Lung microvascular endothelial cell (primary cell): Measurements from ENCODE around the gene UBQLN4. TPM values are rescaled to one million over a fixed set of nuclear protein-coding genes. Genes with fewer than 3 reads are reported as not detected.

Experiments
- DNase-seq, 2 donors: peaks; one replicate each; pipeline versions ENCODE4 v3.0.0 to v3.0.0-alpha.2; 2010; ENCODE audit warnings: low read depth in 2 of 2
- total RNA-seq: library from RNA; depleted of rRNA; stranded (reverse); fragments of >200 nt; gene quantifications from 2 replicates; pipeline ENCODE4 v1.2.1, GENCODE V29; 2014

Gene UBQLN4
- 9.8 and 12.1 TPM in 2 replicates for total RNA-seq

DNA sequence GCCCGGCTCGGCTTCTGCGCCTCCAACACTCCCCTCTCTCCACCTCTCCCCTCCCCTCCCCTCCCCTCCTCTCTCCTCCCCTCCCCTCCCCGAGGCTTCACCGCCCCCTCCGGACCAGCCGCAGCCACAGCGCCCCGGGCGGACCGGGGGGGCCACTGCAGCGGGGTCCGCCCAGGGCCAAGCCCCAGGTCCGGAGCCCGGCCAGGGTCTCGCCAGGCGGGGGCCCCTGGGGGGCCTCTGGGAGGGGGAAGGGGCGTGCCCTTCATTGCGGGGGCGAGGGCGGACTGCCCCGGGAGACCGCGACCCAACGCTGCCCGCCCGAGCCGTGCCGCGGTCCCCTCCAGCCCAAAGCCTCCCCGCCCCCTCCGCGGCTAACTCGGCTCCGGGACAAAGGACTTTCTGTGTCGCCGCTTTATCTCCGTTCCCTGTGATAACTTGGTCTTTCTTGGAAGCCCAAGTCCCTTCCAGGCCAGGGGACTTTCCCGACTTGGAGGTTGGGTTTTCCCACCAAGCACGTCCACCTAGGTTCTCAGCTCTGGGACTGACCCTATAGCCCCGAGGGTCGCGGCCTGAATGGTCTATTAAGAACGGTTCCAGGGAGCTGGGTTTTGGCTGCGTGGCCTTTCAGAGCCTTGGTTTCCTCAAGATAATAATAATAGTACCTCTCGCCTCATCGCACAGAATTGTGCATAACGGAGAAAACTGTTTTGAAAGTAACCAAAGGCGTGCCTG lies at the start of gene UBQLN4:
Gene UBQLN4, minus strand, starts transcription at position 31 of the 732 bp plus-strand sequence. CDS start 97 bp downstream, outside the sequence.
- DNase-seq, result peak; percentile 89 to 94

DNA sequence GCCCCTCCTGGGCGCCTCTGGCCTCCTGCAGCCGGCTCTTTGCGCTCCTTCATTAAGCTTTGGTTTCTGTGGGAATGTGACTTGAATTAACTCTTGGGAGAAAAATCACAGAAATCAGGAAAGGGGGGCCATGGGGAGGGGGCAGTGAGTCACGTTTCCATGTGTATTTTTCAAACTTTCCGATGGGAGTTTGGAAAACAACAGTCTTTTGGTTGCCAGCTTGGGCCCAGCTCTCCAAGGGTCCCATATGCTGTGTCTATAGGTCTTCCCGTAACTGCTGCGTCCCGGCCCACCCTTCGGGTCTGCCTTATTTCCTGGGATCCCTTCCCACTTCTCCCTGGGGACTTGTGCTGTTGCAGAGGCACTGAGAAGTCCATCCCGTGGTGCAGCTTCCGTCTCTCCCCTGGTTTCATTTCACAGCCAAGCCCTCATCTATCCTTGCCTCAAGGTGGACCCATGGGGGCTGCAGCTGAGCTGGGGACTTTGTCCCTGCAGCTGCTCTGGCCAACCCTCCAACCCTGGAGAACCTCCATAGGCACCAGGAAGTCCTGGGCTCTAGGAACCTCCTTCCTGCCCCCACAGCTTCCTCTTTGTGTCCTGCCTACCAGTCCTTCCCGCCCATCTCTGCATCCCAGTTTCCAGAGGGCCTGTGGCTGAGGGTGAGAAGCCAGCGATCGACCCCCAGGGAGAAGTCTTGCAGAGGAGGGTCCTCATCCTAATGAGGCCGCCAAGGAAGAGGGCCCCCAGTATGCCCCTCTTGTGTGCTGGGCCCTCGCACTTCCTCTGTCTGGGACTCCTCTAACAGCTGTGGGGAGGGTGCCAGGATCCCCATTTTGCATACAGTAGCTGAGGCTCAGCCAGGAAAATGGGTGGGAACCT lies 49.3 kb upstream of the UBQLN4 start:
- peak; percentile 83 to 85 for DNase-seq

DNA sequence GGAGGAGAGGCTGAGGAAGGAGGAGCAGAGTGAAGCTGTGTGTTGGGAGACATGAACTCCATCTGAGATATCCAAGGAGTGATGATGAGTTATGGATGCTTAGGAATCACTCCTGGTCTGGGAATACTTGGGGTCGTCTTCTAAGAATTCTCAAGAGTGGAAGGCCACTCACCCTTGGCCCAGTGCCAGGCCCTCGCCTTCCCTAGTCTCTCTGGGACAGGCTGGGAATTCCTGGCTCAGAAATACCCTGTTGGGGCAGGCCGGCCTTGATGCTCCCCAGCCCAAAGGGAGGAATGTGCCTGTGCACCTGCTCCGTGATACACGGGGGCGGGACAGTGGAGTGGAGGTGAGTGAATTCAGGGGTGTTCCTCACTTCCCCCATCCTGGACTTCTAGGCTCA lies 48.3 kb upstream of the UBQLN4 start:
- peak in 1 of 2 donors; percentile 40 for DNase-seq

DNA sequence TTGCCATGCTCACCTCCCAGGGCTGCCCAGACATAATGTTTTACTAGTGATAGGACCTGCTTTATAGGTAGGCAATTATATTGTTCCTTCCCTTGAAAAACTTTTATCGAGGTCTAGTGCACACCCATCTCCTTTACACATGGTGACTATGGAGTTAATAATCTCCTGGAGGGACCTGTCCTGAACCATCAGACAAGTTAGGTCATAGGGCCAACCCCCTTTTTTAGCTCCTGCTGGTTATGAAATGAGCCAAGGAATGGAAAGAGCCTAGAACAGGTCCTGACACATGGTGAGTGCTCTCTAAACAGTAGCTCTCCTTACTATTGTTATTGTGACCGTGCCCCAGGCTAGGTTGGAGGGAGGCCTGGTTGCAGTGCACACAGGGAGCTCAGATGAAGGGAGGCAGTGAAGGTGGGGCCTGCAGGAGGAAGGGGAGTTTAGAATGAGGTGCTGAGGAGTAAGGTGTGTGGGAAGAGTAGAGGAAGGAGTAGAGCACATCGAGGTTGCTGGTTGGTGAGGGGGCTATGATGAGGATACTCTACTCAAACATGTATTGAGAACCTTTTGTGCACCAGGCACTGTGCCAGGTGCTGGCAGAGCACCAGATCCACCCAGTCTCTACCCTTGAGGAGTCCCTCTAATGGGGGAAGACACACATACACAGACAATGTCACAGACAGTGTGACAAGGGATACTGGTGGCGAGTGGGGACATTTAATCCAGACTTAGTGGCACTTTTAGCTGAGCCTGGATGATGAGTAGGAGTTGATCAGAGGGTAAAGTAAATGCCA lies 46.8 kb upstream of the UBQLN4 start:
- DNase-seq, result no peak

DNA sequence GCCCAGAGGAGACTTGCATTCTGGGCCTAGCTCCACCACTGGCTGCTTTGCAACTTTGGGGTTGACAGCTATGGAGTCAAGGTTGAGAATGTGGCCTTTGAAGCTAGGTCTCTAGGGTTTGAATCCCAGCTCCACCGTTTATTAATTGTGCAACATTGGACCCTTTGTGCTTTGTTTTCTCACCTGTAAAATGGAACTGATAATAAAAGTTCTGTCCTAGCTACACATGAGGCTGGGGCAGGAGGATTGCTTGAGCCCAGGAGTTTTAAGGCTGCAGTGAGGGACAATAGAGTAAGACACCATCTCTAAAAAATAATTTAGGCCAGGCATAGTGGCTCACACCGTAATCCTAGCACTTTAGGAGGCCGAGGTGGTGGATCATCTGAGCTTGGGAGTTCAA lies 45.7 kb upstream of the UBQLN4 start:
- no peak for DNase-seq

DNA sequence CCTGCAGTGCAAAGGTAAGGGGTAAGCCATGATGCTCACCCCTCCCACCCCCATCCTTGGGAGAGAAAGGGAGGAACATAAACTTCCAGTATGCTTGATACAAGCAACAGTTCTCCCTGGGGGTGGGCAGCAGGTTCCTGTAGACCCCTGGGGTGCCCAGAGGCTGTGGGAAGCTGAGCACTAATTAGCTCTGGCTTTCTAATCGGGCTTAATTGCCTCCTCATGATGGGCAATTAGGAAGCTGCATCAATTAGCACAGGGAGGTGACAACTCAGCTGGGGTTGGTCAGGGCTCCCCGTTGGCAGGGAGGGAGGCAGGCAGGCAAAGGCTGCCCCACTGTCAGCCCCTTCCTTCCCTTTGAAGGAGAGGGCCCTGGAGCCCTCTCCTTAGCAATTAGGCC lies 45.2 kb upstream of the UBQLN4 start:
- DNase-seq, result no peak

DNA sequence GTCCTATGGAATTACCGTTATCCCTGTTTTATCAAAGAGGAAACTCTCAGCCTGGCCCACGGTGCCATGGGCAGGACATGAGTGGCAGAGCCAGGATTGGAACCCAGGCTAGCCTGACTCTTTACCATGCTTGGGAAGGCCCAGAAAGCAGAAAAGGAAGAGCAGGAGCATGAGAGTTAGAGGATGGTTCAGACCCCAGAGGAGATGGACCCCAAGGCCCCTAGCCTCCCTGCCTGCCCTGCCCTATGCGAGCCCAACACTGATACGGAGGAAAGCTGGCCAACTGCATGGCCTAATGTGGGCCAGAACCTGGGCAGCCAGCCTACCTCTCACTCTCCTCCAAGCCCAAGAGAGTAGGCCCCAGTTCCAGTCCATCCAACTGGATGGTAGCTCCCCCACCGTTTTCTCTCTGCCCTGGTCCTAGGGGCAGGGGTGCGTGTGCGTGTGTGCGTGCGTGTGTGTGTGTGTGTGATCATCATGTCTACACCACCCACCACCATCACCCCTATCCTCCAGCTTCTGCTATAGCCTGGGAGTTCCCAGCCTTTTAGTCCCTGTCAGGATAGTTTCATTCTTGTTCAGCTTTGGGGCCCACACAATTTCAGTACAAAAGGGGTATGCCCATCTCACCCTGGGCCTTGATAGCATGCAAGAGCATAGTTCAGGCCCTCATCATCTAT lies 44.0 kb upstream of the UBQLN4 start:
- DNase-seq, result no peak

DNA sequence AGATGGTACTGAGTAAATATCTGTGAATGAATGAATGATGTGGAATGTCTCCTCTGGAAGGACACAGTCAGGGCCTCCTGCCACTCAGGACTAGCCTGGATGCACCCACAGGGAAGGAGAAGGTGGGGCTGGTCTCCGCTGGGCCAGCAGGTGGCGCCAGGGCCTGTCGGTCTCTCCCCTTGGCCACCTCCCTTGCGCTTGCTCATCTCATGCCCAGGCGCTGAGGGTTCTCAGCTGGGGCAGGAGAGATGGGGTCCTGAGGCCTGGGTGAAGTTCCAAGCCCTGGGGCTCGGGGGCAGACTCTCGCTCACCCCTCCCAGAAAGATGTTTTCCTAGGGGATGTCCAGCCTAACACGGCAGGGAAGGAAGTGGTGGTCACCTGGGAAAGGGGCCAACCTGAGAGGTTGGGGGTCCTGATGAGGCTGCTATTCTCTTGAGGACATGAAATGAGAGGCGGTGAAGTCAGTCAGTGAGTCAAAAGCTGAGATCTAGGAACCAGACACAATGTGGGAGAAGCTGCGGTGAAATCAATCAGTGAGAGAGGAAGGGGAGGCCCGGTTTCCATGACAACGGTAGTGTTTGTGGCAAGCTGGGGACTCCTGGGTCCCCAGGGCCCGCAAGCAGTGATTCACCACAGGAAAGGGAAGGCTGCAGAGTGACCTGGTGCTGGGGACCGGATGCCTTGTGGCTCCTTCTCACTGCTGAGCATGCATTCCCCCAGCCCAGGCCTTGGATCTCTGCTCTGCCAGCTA lies 43.2 kb upstream of the UBQLN4 start:
- peak; percentile 90 to 97 for DNase-seq

DNA sequence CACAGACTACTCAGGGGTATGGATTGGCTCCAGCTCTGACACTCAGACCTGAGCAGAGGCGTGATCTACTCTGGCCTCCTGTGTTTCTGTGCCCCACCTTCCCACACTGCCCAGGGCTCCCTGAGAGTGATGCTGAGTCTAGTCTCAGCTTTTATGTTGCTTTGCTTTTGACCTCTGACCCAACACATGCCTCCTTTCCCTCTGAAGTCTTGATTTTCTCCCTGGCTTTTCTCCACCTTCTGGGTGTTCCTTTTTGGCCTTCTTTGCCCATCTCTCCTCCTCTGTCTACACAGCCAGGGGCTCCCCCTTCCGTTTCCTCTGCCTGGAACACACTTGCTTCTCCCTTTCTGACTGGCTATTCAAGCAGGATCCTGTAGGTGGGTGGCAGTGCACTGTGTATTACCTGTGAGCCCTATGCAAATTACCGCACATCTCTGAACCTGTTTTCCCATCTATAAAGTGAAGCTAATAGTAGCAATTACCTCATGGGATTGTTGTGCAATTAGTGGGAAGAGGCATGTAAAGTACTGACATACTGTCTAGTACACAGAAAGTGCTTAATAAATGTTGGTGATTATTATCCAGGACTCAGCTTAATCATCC lies 42.4 kb upstream of the UBQLN4 start:
- no peak for DNase-seq

DNA sequence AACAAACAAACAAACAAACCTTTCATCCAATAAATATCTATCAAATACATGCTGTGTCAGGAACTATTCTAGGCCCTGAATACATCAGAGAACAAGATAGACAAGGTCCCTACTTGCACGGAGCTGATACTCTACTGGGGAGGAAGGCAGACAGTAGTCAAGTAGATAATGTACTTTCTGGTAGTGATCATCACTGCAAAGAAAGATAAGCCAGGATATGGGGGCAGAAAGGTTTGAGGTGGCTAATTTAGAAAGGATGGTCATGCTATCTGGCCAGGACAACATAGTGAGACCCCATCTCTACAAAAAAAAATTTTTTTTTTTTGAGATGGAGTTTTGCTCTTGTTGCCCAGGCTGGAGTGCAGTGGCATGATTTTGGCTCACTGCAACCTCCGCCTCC lies 38.0 kb upstream of the UBQLN4 start:
- no peak for DNase-seq

DNA sequence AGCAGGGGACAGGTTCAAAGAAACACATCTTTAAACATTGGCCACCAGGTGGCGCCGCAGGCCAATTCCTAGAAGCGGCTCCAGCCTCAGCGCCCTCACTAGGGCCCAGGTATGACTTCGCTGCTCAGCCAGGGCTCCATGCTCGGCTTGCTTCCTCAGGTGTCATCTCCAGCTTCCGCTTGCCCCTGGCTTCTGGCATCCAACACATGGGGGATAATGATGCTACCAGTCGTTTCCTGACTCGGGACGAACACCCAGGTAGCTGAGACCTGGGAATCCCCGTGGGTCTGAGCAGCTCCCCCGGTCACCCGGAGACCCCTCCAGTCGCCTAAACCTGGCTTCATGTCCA lies 37.2 kb upstream of the UBQLN4 start:
- peak; percentile 82 to 86 for DNase-seq

DNA sequence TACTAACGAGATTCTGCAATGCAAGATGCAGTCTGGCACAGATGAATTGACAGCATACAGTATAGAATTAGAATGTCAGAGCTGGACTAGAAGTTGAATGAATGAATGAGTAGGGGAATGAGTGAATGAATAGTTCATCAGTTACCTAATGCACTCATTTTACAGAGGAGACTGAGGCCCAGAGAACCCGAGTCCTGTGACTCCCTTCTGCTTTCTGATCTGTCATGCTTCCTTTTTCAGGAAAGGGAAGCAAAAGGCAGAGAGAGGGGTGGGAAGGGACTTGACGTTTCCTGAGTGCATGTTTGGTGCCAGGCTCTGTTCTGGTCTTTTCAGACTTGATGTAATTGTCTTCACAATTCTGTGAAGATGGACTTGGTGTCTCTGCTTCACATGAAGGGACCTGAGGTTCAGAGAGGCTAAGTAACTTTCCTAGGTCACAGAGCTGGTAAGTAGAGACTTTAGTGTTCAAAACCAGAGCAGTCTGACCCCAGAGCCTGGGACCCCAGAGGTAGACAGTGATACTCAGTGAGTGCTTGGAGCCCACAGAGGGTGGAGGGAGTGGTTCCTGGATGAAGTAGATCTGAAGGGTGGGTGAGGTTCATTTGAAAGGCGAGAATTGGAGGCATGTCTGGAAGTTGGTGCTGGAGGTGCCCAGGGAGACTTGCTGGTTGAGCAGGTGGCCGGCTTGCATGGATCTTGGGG lies 36.7 kb upstream of the UBQLN4 start:
- DNase-seq, result no peak

DNA sequence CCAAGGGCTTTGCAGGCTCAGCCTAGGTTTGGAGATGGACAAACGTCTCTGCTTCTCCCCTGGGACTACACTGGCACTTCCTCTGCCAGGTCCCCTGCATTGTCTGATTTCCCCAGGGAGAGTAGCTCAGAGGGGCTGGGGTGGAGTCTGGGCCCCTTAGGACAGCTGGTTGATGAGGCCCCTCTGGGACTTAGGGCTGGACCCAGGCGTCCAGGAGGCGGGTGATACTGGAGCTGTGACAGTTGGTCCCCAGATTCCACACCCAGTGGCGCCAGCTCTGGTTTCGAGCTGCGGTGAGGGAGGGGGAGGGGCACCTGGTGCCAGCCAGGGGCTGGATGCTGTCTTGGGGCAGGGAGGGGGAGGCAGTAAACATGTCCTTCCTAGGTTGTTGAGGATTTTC lies 36.1 kb upstream of the UBQLN4 start:
- no peak for DNase-seq

DNA sequence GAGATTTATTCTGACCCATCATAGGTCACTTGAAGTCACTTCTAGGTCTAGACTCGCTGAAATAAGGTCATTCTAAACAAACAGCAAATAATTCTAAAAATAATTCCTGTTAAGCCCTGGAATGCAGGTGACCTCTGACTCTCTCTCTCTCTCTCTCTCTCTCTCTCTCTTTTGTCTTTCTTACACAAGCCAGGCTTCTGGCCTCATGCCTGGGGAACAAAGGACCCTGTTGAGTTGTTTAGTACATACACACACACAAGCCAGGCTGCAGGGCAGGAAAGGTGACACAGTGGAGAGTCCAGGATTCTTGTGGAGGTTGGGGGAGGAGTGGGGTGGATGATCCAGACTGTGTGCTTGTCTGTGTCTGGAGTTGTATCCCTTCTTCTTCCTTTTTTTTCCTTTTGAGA lies 32.7 kb upstream of the UBQLN4 start:
- DNase-seq, result peak; percentile 76 to 78

DNA sequence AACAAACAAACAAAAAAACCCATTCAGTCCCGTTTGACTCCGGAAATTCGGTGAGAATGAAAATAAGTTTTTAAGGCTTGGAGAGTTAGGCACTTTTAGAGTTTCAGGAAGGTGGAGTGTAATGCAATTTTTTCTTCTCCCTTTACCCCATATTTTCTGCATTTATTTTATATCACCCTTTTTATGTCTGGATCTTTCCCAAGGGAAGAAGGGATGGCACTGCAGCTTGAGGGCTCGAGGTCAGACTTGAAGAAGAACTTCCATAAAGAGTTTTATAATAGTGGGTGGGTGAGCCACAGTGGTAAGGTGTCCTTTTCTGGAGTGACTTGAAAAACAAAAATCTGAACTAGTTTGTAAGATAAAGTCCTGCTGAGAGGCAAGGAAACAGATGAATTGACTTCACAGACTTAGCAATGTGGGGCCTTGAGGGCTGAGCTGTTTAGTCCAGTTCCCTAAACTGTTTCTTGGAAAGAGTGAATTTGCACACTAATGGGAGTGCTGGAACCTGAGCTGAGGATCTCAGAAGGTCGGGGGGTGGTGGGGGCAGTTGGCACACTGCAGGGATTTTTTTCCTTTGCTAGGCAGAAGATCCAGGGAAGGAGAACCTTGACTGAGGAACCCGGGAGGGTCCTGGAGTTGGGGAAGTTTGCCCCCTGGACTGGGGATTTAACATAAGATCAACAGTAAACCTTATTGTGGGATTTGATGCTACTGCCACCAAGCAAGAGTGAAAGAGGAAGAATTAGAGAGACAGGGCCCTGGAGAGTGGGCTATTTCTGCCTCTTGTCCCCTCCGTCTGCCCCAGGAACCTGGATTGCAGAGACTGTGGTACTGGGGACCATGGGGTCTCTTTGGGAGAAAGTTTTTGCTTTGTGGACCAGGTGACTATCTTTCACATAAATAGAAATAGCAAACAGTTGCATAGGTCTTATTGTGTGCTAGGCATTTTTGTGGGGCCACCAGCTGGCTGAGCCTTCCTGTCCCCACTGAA lies 30.5 kb upstream of the UBQLN4 start:
- DNase-seq, result no peak

DNA sequence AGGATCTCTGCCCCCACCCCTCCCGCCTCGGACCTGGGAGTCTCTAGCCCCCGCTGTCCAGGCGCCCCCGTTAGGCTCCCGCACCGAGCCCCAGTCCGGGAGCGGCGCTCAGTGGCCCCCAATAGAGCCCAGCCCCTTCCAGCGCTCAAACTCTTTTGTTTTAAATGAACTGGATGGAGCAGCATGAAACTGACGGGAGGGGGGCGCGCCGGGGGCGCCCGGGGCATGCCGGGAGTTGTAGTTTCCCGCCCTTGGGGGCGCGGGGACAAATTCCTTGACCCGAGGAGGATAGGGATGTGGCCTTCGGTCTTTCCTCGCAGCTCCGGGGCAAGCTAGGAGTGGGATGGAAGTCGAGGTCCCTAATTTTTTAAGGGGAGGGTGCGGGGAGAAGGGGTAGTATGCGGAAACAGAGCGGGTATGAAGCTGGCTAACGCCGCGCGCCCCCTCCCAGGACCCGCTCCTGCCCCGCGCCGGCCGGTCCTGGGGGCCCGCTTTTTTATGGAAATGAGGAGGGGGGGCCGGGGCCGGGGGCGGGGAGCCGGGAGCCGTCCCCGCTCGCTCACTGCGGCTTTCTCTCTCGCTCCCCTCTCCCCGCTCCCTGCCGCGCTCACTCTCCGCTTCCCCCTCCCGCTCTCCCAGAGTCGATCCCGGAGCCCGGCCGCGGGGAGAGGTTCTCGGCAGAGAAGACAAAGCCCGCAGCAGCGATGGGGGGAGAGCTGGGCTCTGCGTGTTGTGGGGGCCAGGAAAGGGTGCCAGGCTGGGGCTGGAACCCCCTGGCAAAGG lies 28.9 kb upstream of the UBQLN4 start, which contains the start of gene MEX3A:
Gene MEX3A, minus strand, starts transcription at position 157 of the 783 bp plus-strand sequence. CDS start 467 bp downstream, outside the sequence.
- DNase-seq, result peak; percentile 73 to 79

DNA sequence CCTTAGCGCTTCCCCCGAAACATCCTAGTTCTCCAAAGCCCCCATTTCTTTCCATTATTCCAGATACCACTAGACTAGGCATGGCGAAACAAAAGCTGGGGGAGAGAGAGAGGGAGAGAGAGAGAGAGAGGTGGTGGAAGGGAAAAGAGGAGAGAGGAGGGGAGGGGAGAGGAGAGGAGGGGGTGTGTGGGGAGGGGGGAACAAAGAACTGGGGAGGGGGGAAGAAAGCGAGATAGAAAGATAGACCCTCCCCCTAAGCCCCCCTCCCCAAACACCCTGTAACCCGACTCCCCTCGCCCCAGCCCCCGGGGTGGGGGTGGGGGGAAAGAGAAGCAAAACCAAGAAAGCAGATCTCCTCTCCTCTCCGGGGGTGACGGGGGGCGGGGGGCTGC lies 28.3 kb upstream of the UBQLN4 start:
- DNase-seq, result no peak
